Endothelial cell of umbilical vein (primary cell): Measurements from ENCODE around the gene FIS1. TPM values are rescaled to one million over a fixed set of nuclear protein-coding genes. Genes with fewer than 3 reads are reported as not detected.
A peak's percentile ranks its signal among the peaks of the same experiment; 100 is the strongest.

Source experiments
- BruUV-seq: library from RNA; stranded (reverse); fragments of 400-500 nt; replicated peaks from 2 replicates; lab custom pipeline; 2021; lab: Mats Ljungman, UMichigan
- CTCF ChIA-PET: fragments of 300-600, 350-600 bp; sonication (Branson Sonifier 250); formaldehyde crosslinking; loops from one replicate; lab custom pipeline; 2021; ENCODE audit warnings: antibody characterized with exemption, inconsistent platforms; lab: Charles Lee
- POLR2A ChIA-PET: fragments of 300-600, 350-600 bp; sonication (Branson Sonifier 250); formaldehyde crosslinking; loops from one replicate; lab custom pipeline; 2021; ENCODE audit warnings: antibody characterized with exemption, inconsistent platforms; lab: Charles Lee
- DNase-seq: peaks from one replicate; pipeline ENCODE4 v3.0.0-alpha.2; 2011; ENCODE audit warnings: low read depth, low spot score
- FAIRE-seq: peaks from 2 replicates; lab custom pipeline; 2011; peaks lifted over from hg19 to GRCh38; lab: Jason Lieb, UNC
- H2AFZ ChIP-seq: 2 replicates; pipeline ENCODE4 v1.6.0; 2012; ENCODE audit warnings: low read depth, low read length, control low read depth, inconsistent platforms
- H3K27ac ChIP-seq: 2 replicates; pipeline ENCODE4 v1.5.1; 2011; ENCODE audit warnings: low read depth, mild to moderate bottlenecking, control low read depth, low read length, moderate library complexity; ENCODE audit not compliant: insufficient read depth
- H3K27me3 ChIP-seq, 2 experiments: 2 replicates each; pipeline versions ENCODE4 v1.6.0 to v1.6.1; 2011; ENCODE audit warnings: low read length in 2 of 2, mixed read lengths in 1 of 2; ENCODE audit not compliant: control insufficient read depth in 2 of 2, insufficient read depth in 2 of 2
- H3K36me3 ChIP-seq, 2 experiments: 2 replicates in 1 of 2; 3 replicates in 1 of 2; pipeline ENCODE4 v1.5.1; 2011; ENCODE audit warnings: low read length in 2 of 2, mild to moderate bottlenecking in 1 of 2, moderate library complexity in 1 of 2; ENCODE audit not compliant: control insufficient read depth in 2 of 2, insufficient read depth in 2 of 2; ENCODE audit errors: extremely low read depth in 1 of 2
- H3K4me1 ChIP-seq: 3 replicates; pipeline ENCODE4 v1.5.1; 2011; ENCODE audit warnings: mild to moderate bottlenecking, low read length; ENCODE audit not compliant: control insufficient read depth, insufficient read depth; ENCODE audit errors: extremely low read depth
- H3K4me2 ChIP-seq: 2 replicates; pipeline ENCODE4 v1.6.1; 2011; ENCODE audit warnings: low read length, control low read depth, mixed read lengths; ENCODE audit not compliant: insufficient read depth
- H3K4me3 ChIP-seq, 3 experiments: fragments of 200-600 bp in 1 of 3; sonication (generic), shearing (Covaris generic) in 1 of 3; replicated peaks in 1 of 3; 2 replicates each; pipeline ENCODE4 v1.5.1; 2011 to 2016; ENCODE audit warnings: control low read depth in 3 of 3, low read length in 3 of 3, mild to moderate bottlenecking in 2 of 3, inconsistent platforms in 1 of 3, low read depth in 1 of 3, moderate library complexity in 1 of 3; ENCODE audit not compliant: insufficient read depth in 1 of 3
- H3K79me2 ChIP-seq: 2 replicates; pipeline ENCODE4 v1.6.0; 2012; ENCODE audit warnings: low read length, inconsistent platforms; ENCODE audit not compliant: control insufficient read depth, insufficient read depth
- H3K9ac ChIP-seq: replicated peaks from 2 replicates; pipeline ENCODE3; 2011; ENCODE audit warnings: low read length, control low read depth; ENCODE audit not compliant: insufficient read depth; ENCODE audit errors: extremely low read depth
- H3K9me1 ChIP-seq: replicated peaks from 3 replicates; pipeline ENCODE4 v1.6.0; 2011; ENCODE audit warnings: mild to moderate bottlenecking, low read length; ENCODE audit not compliant: control insufficient read depth, insufficient read depth; ENCODE audit errors: extremely low read depth
- H3K9me3 ChIP-seq: replicated peaks from 2 replicates; pipeline ENCODE4 v1.5.1; 2012; ENCODE audit warnings: low read length, inconsistent platforms; ENCODE audit not compliant: control insufficient read depth, insufficient read depth
- H4K20me1 ChIP-seq: replicated peaks from 2 replicates; pipeline ENCODE3; 2011; ENCODE audit warnings: mild to moderate bottlenecking, low read length; ENCODE audit not compliant: control insufficient read depth, insufficient read depth; ENCODE audit errors: extremely low read depth
- CTCF ChIP-seq, 2 donors: IDR thresholded peaks; 1 replicate in 1 of 2; 2 replicates in 1 of 2; pipeline ENCODE4 v1.5.1; 2011; ENCODE audit warnings: low read length in 2 of 2, mild to moderate bottlenecking in 2 of 2, moderate library complexity in 2 of 2, control low read depth in 1 of 2, inconsistent platforms in 1 of 2, low read depth in 1 of 2; ENCODE audit not compliant: insufficient read depth in 1 of 2; ENCODE audit errors: extremely low read depth in 1 of 2
- EZH2 ChIP-seq: IDR thresholded peaks from 2 replicates; pipeline ENCODE4 v1.6.1; 2012; ENCODE audit warnings: borderline replicate concordance, low read depth, mild to moderate bottlenecking, moderate library complexity, low read length, inconsistent platforms; ENCODE audit not compliant: severe bottlenecking
- FOS ChIP-seq: IDR thresholded peaks from 2 replicates; pipeline ENCODE4 v1.6.1; 2011; ENCODE audit warnings: mild to moderate bottlenecking, low read length, moderate library complexity, borderline replicate concordance; ENCODE audit not compliant: insufficient read depth
- GATA2 ChIP-seq: IDR thresholded peaks from 2 replicates; pipeline ENCODE4 v1.7.0; 2011; ENCODE audit warnings: low read depth, mild to moderate bottlenecking, moderate library complexity, mixed read lengths, low read length; ENCODE audit not compliant: insufficient read length, insufficient read depth
- JUN ChIP-seq: IDR thresholded peaks from 2 replicates; pipeline ENCODE4 v1.6.1; 2011; ENCODE audit warnings: borderline replicate concordance, low read depth; ENCODE audit not compliant: insufficient read length, insufficient read depth
- MYC ChIP-seq: IDR thresholded peaks from one replicate; pipeline ENCODE4 v1.6.1; 2011; ENCODE audit warnings: mild to moderate bottlenecking, low read depth, low read length
- POLR2A ChIP-seq: IDR thresholded peaks from 2 replicates; pipeline ENCODE4 v1.6.1; 2012; ENCODE audit warnings: low read depth, mild to moderate bottlenecking, control low read depth, low read length
- POLR2AphosphoS5 ChIP-seq: IDR thresholded peaks from 2 replicates; pipeline ENCODE4 v1.6.1; 2012; ENCODE audit warnings: low read depth, mild to moderate bottlenecking, control low read depth, low read length, moderate library complexity; ENCODE audit not compliant: insufficient read depth
- dilution Hi-C: fragments of 300-500 bp; cut with MboI; formaldehyde crosslinking; loops from one replicate; pipeline ENCODE4 v1.15.0; 2019; ENCODE audit warnings: low sequenced_read_pairs; ENCODE audit not compliant: extremely low pct_ligation_motif_present
- intact Hi-C: fragments of 100-400 bp; cut with micrococcal nuclease; formaldehyde crosslinking; loops from one replicate; pipeline ENCODE4 v1.10.0; 2022
- polyA plus RNA-seq, 4 experiments: library from polyadenylated mRNA; depleted of rRNA in 3 of 4; stranded (reverse) in 3 of 4; unstranded in 1 of 4; fragments of >200 nt; gene quantifications; 2 replicates each; pipeline versions ENCODE4 v1.2.1 to v1.2.3, GENCODE V29; 2011 to 2012; ENCODE audit warnings: missing spikeins in 1 of 4
- total RNA-seq: library from RNA; stranded (reverse); gene quantifications from 2 replicates; pipeline ENCODE4 v1.2.3, GENCODE V29; 2021
- TF ChIP-seq, protein P1 (sequence below): IDR thresholded peaks from 2 replicates; pipeline ENCODE4 v1.6.1; 2011; ENCODE audit not compliant: insufficient read depth, insufficient read length

FIS1 gene
- total and polyA plus RNA-seq, 2 donors (not counting 3 experiments of a cell fraction or from before 2014, with no cell fraction given): 132 to 330 TPM

- POLR2A ChIA-PET: no interaction called here
- FAIRE-seq: peak; percentile 99
- TSS peak; percentile 38 for BruUV-seq
Measured at GRCh38 chr7:101251871-101252659, 7.2 kb upstream of the FIS1 start.

More at GRCh38 chr7:101251871-101252659, 7.2 kb upstream of the FIS1 start:
- no peaks in the 10 kb centered on the region for H3K27me3 ChIP-seq
- H4K20me1 ChIP-seq: no peaks in the 10 kb centered on the region
- TF ChIP-seq POLR2AphosphoS5: peak; percentile 77
- no peak for TF ChIP-seq GATA2
- no peak for TF ChIP-seq MYC
- TF ChIP-seq EZH2: no peak
- TF ChIP-seq, protein P1, sequence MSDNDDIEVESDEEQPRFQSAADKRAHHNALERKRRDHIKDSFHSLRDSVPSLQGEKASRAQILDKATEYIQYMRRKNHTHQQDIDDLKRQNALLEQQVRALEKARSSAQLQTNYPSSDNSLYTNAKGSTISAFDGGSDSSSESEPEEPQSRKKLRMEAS: peak; percentile 73
- peak; percentile 76 for TF ChIP-seq POLR2A
- no peak for TF ChIP-seq CTCF (IDR thresholded peaks at IDR 0.05; ENCODE audit: extremely low read depth in 1 of 2, insufficient read depth in 1 of 2, low read depth in 1 of 2, low read length in 2 of 2)
- TF ChIP-seq FOS: no peak
- TF ChIP-seq JUN: no peak
- peak overlapping the region; percentile 69 for H3K4me2 ChIP-seq
- peaks cover 20% of the 10 kb centered on the region for H3K79me2 ChIP-seq
- H3K9me3 ChIP-seq: no peaks in the 10 kb centered on the region
- peak overlapping the region; percentile 67 to 98 (median 89) for H3K4me3 ChIP-seq
- peaks cover 0 to 3% of the 10 kb centered on the region in 2 experiments for H3K36me3 ChIP-seq
- H3K9ac ChIP-seq: peak overlapping the region; percentile 91
- intact Hi-C loops: loop anchor here (1.0 kb wide), 1 partner anchor 35 kb away; the partner anchor contains the start of gene PLOD3
- peak; percentile 99 for DNase-seq
- dilution Hi-C loops: no loop called here
- H3K27ac ChIP-seq: peak overlapping the region; percentile 52
- H3K4me1 ChIP-seq: peaks cover 4% of the 10 kb centered on the region
- CTCF ChIA-PET: interaction anchor here (0.8 to 1.8 kb wide), 5 partner anchors 8 to 108 kb away, joined by 4 to 10 read pairs (median 8); partner anchors contain the start of genes PLOD3 and ZNHIT1
- peak overlapping the region; percentile 92 for H2AFZ ChIP-seq
- H3K9me1 ChIP-seq: no peaks in the 10 kb centered on the region
